Rectal smooth muscle tissue (tissue), 1 donor: ENCODE results near the gene EFNA5.

Source experiments
- H3K27ac ChIP-seq: one replicate; pipeline ENCODE4 v1.7.0; 2013; ENCODE audit warnings: low read depth, low read length, inconsistent platforms
- H3K27me3 ChIP-seq: one replicate; pipeline ENCODE4 v1.7.0; 2013; ENCODE audit warnings: low read length; ENCODE audit not compliant: control insufficient read depth, insufficient read depth
- H3K36me3 ChIP-seq: one replicate; pipeline ENCODE4 v1.7.0; 2013; ENCODE audit warnings: low read length; ENCODE audit not compliant: control insufficient read depth, insufficient read depth
- H3K4me1 ChIP-seq: one replicate; pipeline ENCODE4 v1.7.0; 2013; ENCODE audit warnings: low read length; ENCODE audit not compliant: control insufficient read depth, insufficient read depth
- H3K4me3 ChIP-seq: one replicate; pipeline ENCODE4 v1.7.0; 2013; ENCODE audit warnings: low read length
- H3K9ac ChIP-seq: one replicate; pipeline ENCODE4 v1.7.0; 2013; ENCODE audit warnings: low read length

EFNA5 gene

GRCh38 chr5:107468276-107468675, 202.5 kb downstream of the EFNA5 start:
- Histone ChIP-seq H3K4me3 (no peak overlapping the region), H3K27me3 (no peaks in the 10 kb centered on the region), H3K9ac (no peak overlapping the region), H3K27ac (no peak overlapping the region), H3K36me3 (no peaks in the 10 kb centered on the region), H3K4me1 (no peaks in the 10 kb centered on the region)

GRCh38 chr5:107467137-107467932, 203.4 kb downstream of the EFNA5 start:
- no peak overlapping the region for H3K9ac ChIP-seq
- no peak overlapping the region for H3K27ac ChIP-seq
- no peaks in the 10 kb centered on the region for H3K36me3 ChIP-seq
- H3K27me3 ChIP-seq, result no peaks in the 10 kb centered on the region
- H3K4me1 ChIP-seq, result no peaks in the 10 kb centered on the region
- no peak overlapping the region for H3K4me3 ChIP-seq

GRCh38 chr5:107466233-107466769, 204.4 kb downstream of the EFNA5 start:
- H3K9ac ChIP-seq, result no peak overlapping the region
- no peak overlapping the region for H3K27ac ChIP-seq
- no peaks in the 10 kb centered on the region for H3K4me1 ChIP-seq
- no peak overlapping the region for H3K4me3 ChIP-seq
- H3K36me3 ChIP-seq, result no peaks in the 10 kb centered on the region
- H3K27me3 ChIP-seq, result no peaks in the 10 kb centered on the region

GRCh38 chr5:107464876-107465275, 205.9 kb downstream of the EFNA5 start:
- Histone ChIP-seq H3K36me3 (no peaks in the 10 kb centered on the region), H3K27me3 (no peaks in the 10 kb centered on the region), H3K4me3 (no peak overlapping the region), H3K9ac (no peak overlapping the region), H3K4me1 (no peaks in the 10 kb centered on the region), H3K27ac (no peak overlapping the region)

GRCh38 chr5:107464416-107464815, 206.3 kb downstream of the EFNA5 start:
- H3K27ac ChIP-seq, result no peak overlapping the region

GRCh38 chr5:107463731-107464130, 207.0 kb downstream of the EFNA5 start:
- no peak overlapping the region for H3K9ac ChIP-seq
- H3K4me3 ChIP-seq, result no peak overlapping the region
- no peaks in the 10 kb centered on the region for H3K4me1 ChIP-seq
- H3K27me3 ChIP-seq, result no peaks in the 10 kb centered on the region
- H3K27ac ChIP-seq, result no peak overlapping the region
- H3K36me3 ChIP-seq, result no peaks in the 10 kb centered on the region

More at GRCh38 chr5:107464416-107464815, 206.3 kb downstream of the EFNA5 start:
- no peaks in the 10 kb centered on the region for H3K4me1 ChIP-seq
- no peaks in the 10 kb centered on the region for H3K27me3 ChIP-seq
- H3K4me3 ChIP-seq, result no peak overlapping the region
- H3K9ac ChIP-seq, result no peak overlapping the region
- H3K36me3 ChIP-seq, result no peaks in the 10 kb centered on the region

- Histone ChIP-seq H3K36me3 (no peaks in the 10 kb centered on the region), H3K4me3 (no peak overlapping the region), H3K27ac (no peak overlapping the region), H3K27me3 (no peaks in the 10 kb centered on the region), H3K9ac (no peak overlapping the region), H3K4me1 (no peaks in the 10 kb centered on the region)
Observed at GRCh38 chr5:107461770-107462169, 209.0 kb downstream of the EFNA5 start.

GRCh38 chr5:107460789-107461188, 209.9 kb downstream of the EFNA5 start:
- Histone ChIP-seq H3K9ac (no peak overlapping the region), H3K36me3 (no peaks in the 10 kb centered on the region), H3K27me3 (no peaks in the 10 kb centered on the region), H3K4me1 (no peaks in the 10 kb centered on the region), H3K4me3 (no peak overlapping the region), H3K27ac (no peak overlapping the region)

GRCh38 chr5:107459605-107460004, 211.1 kb downstream of the EFNA5 start:
- no peaks in the 10 kb centered on the region for H3K36me3 ChIP-seq

GRCh38 chr5:107458322-107458721, 212.4 kb downstream of the EFNA5 start:
- H3K27me3 ChIP-seq, result no peaks in the 10 kb centered on the region
- H3K36me3 ChIP-seq, result no peaks in the 10 kb centered on the region
- H3K9ac ChIP-seq, result no peak overlapping the region
- no peak overlapping the region for H3K27ac ChIP-seq
- no peak overlapping the region for H3K4me3 ChIP-seq
- no peaks in the 10 kb centered on the region for H3K4me1 ChIP-seq

More at GRCh38 chr5:107459605-107460004, 211.1 kb downstream of the EFNA5 start:
- Histone ChIP-seq H3K4me1 (no peaks in the 10 kb centered on the region), H3K27ac (no peak overlapping the region), H3K4me3 (no peak overlapping the region), H3K27me3 (no peaks in the 10 kb centered on the region), H3K9ac (no peak overlapping the region)

- no peak overlapping the region for H3K4me3 ChIP-seq
- no peaks in the 10 kb centered on the region for H3K27me3 ChIP-seq
- no peak overlapping the region for H3K27ac ChIP-seq
- no peaks in the 10 kb centered on the region for H3K36me3 ChIP-seq
- H3K4me1 ChIP-seq, result no peaks in the 10 kb centered on the region
- H3K9ac ChIP-seq, result no peak overlapping the region
Observed at GRCh38 chr5:107457881-107458280, 212.9 kb downstream of the EFNA5 start.

- no peak overlapping the region for H3K4me3 ChIP-seq
- H3K9ac ChIP-seq, result no peak overlapping the region
- H3K27ac ChIP-seq, result no peak overlapping the region
- H3K4me1 ChIP-seq, result no peaks in the 10 kb centered on the region
- no peaks in the 10 kb centered on the region for H3K36me3 ChIP-seq
- H3K27me3 ChIP-seq, result no peaks in the 10 kb centered on the region
Observed at GRCh38 chr5:107457138-107457537, 213.6 kb downstream of the EFNA5 start.

GRCh38 chr5:107456281-107456715, 214.4 kb downstream of the EFNA5 start:
- Histone ChIP-seq H3K9ac (no peak overlapping the region), H3K4me3 (no peak overlapping the region), H3K36me3 (no peaks in the 10 kb centered on the region), H3K4me1 (no peaks in the 10 kb centered on the region), H3K27ac (no peak overlapping the region), H3K27me3 (no peaks in the 10 kb centered on the region)
